IPS-20b (cell line): ENCODE data around the gene GREB1L.

Experiments used
- H3K27ac ChIP-seq: one replicate; pipeline ENCODE4 v1.5.1; 2013; ENCODE audit warnings: low read length
- H3K27me3 ChIP-seq: 2 replicates; pipeline ENCODE4 v1.6.1; 2013; ENCODE audit warnings: mild to moderate bottlenecking, low read length, inconsistent platforms; ENCODE audit not compliant: insufficient read depth
- H3K36me3 ChIP-seq: 2 replicates; pipeline ENCODE4 v1.6.1; 2013; ENCODE audit warnings: low read depth, mild to moderate bottlenecking, inconsistent platforms, low read length, moderate library complexity; ENCODE audit not compliant: insufficient read depth
- H3K4me1 ChIP-seq: 2 replicates; pipeline ENCODE4 v1.6.1; 2013; ENCODE audit warnings: mild to moderate bottlenecking, control low read depth, inconsistent platforms, low read length, moderate library complexity; ENCODE audit not compliant: insufficient read depth
- H3K4me3 ChIP-seq: 2 replicates; pipeline ENCODE4 v1.5.1; 2013; ENCODE audit warnings: mild to moderate bottlenecking, low read length, inconsistent platforms
- H3K9ac ChIP-seq: 2 replicates; pipeline ENCODE4 v1.6.1; 2013; ENCODE audit warnings: low read depth, mild to moderate bottlenecking, inconsistent platforms, low read length, moderate library complexity
- H3K9me3 ChIP-seq: 2 replicates; pipeline ENCODE4 v1.6.1; 2013; ENCODE audit warnings: mild to moderate bottlenecking, low read depth, low read length, inconsistent platforms; ENCODE audit not compliant: insufficient read depth

The GREB1L gene

GRCh38 chr18:21468514-21469164, 226.6 kb downstream of the GREB1L start:
- no peak overlapping the region for H3K9ac ChIP-seq
- H3K27ac ChIP-seq, result no peak overlapping the region
- no peaks in the 10 kb centered on the region for H3K4me1 ChIP-seq
- H3K4me3 ChIP-seq, result no peak overlapping the region
- no peaks in the 10 kb centered on the region for H3K27me3 ChIP-seq
- peaks cover 2% of the 10 kb centered on the region; the same call in 1 of the 2 replicates for H3K9me3 ChIP-seq
- no peaks in the 10 kb centered on the region for H3K36me3 ChIP-seq

- H3K9ac ChIP-seq, result no peak overlapping the region
- H3K36me3 ChIP-seq, result no peaks in the 10 kb centered on the region
- H3K27ac ChIP-seq, result no peak overlapping the region
- peaks cover 3% of the 10 kb centered on the region; the same call in 1 of the 2 replicates for H3K9me3 ChIP-seq
- H3K27me3 ChIP-seq, result no peaks in the 10 kb centered on the region
- H3K4me3 ChIP-seq, result no peak overlapping the region
- H3K4me1 ChIP-seq, result no peaks in the 10 kb centered on the region
These were observed 230.7 kb downstream of the GREB1L start for GRCh38 chr18:21472741-21473140.

- no peaks in the 10 kb centered on the region for H3K27me3 ChIP-seq
These were observed 232.6 kb downstream of the GREB1L start for GRCh38 chr18:21474621-21475020.

GRCh38 chr18:21479721-21480120, 237.7 kb downstream of the GREB1L start:
- H3K27me3 ChIP-seq, result no peaks in the 10 kb centered on the region
- no peak overlapping the region for H3K27ac ChIP-seq
- no peaks in the 10 kb centered on the region for H3K36me3 ChIP-seq
- H3K9ac ChIP-seq, result no peak overlapping the region
- no peaks in the 10 kb centered on the region for H3K9me3 ChIP-seq
- H3K4me3 ChIP-seq, result no peak overlapping the region
- H3K4me1 ChIP-seq, result 0 out of 2 replicates have a peak, but pooled peaks cover under 1% of the 10 kb centered on the region

More at GRCh38 chr18:21474621-21475020, 232.6 kb downstream of the GREB1L start:
- no peak overlapping the region for H3K27ac ChIP-seq
- no peak overlapping the region for H3K4me3 ChIP-seq
- no peak overlapping the region for H3K9ac ChIP-seq
- peaks cover 3% of the 10 kb centered on the region; the same call in 1 of the 2 replicates for H3K9me3 ChIP-seq
- no peaks in the 10 kb centered on the region for H3K4me1 ChIP-seq
- H3K36me3 ChIP-seq, result no peaks in the 10 kb centered on the region

GRCh38 chr18:21481739-21482138, 239.7 kb downstream of the GREB1L start:
- Histone ChIP-seq H3K9me3 (no peaks in the 10 kb centered on the region), H3K9ac (no peak overlapping the region), H3K27me3 (no peaks in the 10 kb centered on the region), H3K27ac (no peak overlapping the region), H3K36me3 (no peaks in the 10 kb centered on the region), H3K4me3 (no peak overlapping the region), H3K4me1 (peaks cover 6% of the 10 kb centered on the region; the same call in 1 of the 2 replicates)

- H3K4me3 ChIP-seq, result no peak overlapping the region
- H3K27me3 ChIP-seq, result no peaks in the 10 kb centered on the region
- H3K4me1 ChIP-seq, result peaks cover 6% of the 10 kb centered on the region; the same call in 1 of the 2 replicates
- no peak overlapping the region for H3K9ac ChIP-seq
- no peaks in the 10 kb centered on the region for H3K36me3 ChIP-seq
- no peak overlapping the region for H3K27ac ChIP-seq
- no peaks in the 10 kb centered on the region for H3K9me3 ChIP-seq
These were observed 241.0 kb downstream of the GREB1L start for GRCh38 chr18:21483051-21483450.

- peaks cover 6% of the 10 kb centered on the region; the same call in 1 of the 2 replicates for H3K4me1 ChIP-seq
- no peak overlapping the region for H3K9ac ChIP-seq
- H3K4me3 ChIP-seq, result no peak overlapping the region
- H3K27me3 ChIP-seq, result no peaks in the 10 kb centered on the region
- H3K36me3 ChIP-seq, result no peaks in the 10 kb centered on the region; the same call in 1 of the 2 replicates
- no peaks in the 10 kb centered on the region for H3K9me3 ChIP-seq
- H3K27ac ChIP-seq, result no peak overlapping the region
These were observed 243.0 kb downstream of the GREB1L start for GRCh38 chr18:21484851-21485636.

GRCh38 chr18:21486905-21487437, 244.9 kb downstream of the GREB1L start:
- no peaks in the 10 kb centered on the region for H3K27me3 ChIP-seq
- H3K4me1 ChIP-seq, result peaks cover 6% of the 10 kb centered on the region; the same call in 1 of the 2 replicates
- H3K36me3 ChIP-seq, result no peaks in the 10 kb centered on the region; the same call in 1 of the 2 replicates
- H3K9ac ChIP-seq, result no peak overlapping the region
- no peak overlapping the region for H3K27ac ChIP-seq
- no peak overlapping the region for H3K4me3 ChIP-seq
- no peaks in the 10 kb centered on the region for H3K9me3 ChIP-seq

- Histone ChIP-seq H3K4me1 (peaks cover 6% of the 10 kb centered on the region; the same call in 1 of the 2 replicates), H3K27ac (no peak overlapping the region), H3K4me3 (no peak overlapping the region), H3K9ac (no peak overlapping the region), H3K27me3 (no peaks in the 10 kb centered on the region), H3K9me3 (no peaks in the 10 kb centered on the region), H3K36me3 (no peaks in the 10 kb centered on the region; the same call in 1 of the 2 replicates)
These were observed 247.2 kb downstream of the GREB1L start for GRCh38 chr18:21489119-21489750.

- H3K9ac ChIP-seq, result no peak overlapping the region
- no peaks in the 10 kb centered on the region; the same call in 1 of the 2 replicates for H3K36me3 ChIP-seq
- no peak overlapping the region for H3K27ac ChIP-seq
- no peaks in the 10 kb centered on the region for H3K9me3 ChIP-seq
- H3K4me1 ChIP-seq, result peaks cover 2% of the 10 kb centered on the region; the same call in 1 of the 2 replicates
- H3K4me3 ChIP-seq, result no peak overlapping the region
- H3K27me3 ChIP-seq, result no peaks in the 10 kb centered on the region
These were observed 248.0 kb downstream of the GREB1L start for GRCh38 chr18:21489919-21490495.

- no peak overlapping the region for H3K9ac ChIP-seq
These were observed 248.7 kb downstream of the GREB1L start for GRCh38 chr18:21490748-21491147.

More at GRCh38 chr18:21490748-21491147, 248.7 kb downstream of the GREB1L start:
- no peak overlapping the region for H3K27ac ChIP-seq
- H3K36me3 ChIP-seq, result no peaks in the 10 kb centered on the region; the same call in 1 of the 2 replicates
- no peaks in the 10 kb centered on the region for H3K27me3 ChIP-seq
- H3K9me3 ChIP-seq, result no peaks in the 10 kb centered on the region
- no peaks in the 10 kb centered on the region for H3K4me1 ChIP-seq
- H3K4me3 ChIP-seq, result no peak overlapping the region
